Right hindlimb (tissue), 1 donor: Measurements from ENCODE around the gene FGR.
A peak's percentile ranks its signal among the peaks of the same experiment; 100 is the strongest.
"Not testable (repeated sequence)": the region's sequence is repeated elsewhere in the genome, so short reads cannot be mapped to it uniquely, and the experiment has no call there.

Experiments
- DNase-seq: peaks from one replicate; pipeline ENCODE4 v3.0.0-alpha.2; 2018

FGR gene

GRCh38 chr1:27659497-27660299, 24.7 kb upstream of the FGR start:
- peak; percentile 92 for DNase-seq

- DNase-seq, result no peak
These were observed 24.0 kb upstream of the FGR start for GRCh38 chr1:27658951-27659496.

GRCh38 chr1:27656157-27656893, 21.3 kb upstream of the FGR start:
- no peak for DNase-seq

- DNase-seq, result no peak
These were observed 20.4 kb upstream of the FGR start for GRCh38 chr1:27655151-27655937.

- no peak for DNase-seq
These were observed 17.3 kb upstream of the FGR start for GRCh38 chr1:27652111-27652864.

- no peak for DNase-seq
These were observed 15.7 kb upstream of the FGR start for GRCh38 chr1:27650539-27651175.

- no peak for DNase-seq
These were observed 15.2 kb upstream of the FGR start for GRCh38 chr1:27650171-27650538.

GRCh38 chr1:27649306-27649635, 14.3 kb upstream of the FGR start:
- DNase-seq, result no peak

GRCh38 chr1:27648602-27649305, 13.8 kb upstream of the FGR start:
- no peak for DNase-seq

- DNase-seq, result no peak
These were observed 12.3 kb upstream of the FGR start for GRCh38 chr1:27647328-27647727.

- no peak for DNase-seq
These were observed 11.7 kb upstream of the FGR start for GRCh38 chr1:27646676-27647075.

- DNase-seq, result no peak
These were observed 10.1 kb upstream of the FGR start for GRCh38 chr1:27645071-27645415.

GRCh38 chr1:27644369-27645070, 9.5 kb upstream of the FGR start:
- no peak for DNase-seq

- DNase-seq, result no peak
These were observed 8.8 kb upstream of the FGR start for GRCh38 chr1:27643600-27644368.

GRCh38 chr1:27640514-27640913, 5.5 kb upstream of the FGR start:
- not testable (repeated sequence) for DNase-seq

- no peak for DNase-seq
These were observed 3.8 kb upstream of the FGR start for GRCh38 chr1:27638805-27639204.

GRCh38 chr1:27638047-27638734, 3.2 kb upstream of the FGR start:
- DNase-seq, result no peak

GRCh38 chr1:27635396-27636142, 584 bp upstream of the FGR start:
- no peak for DNase-seq
